Measurements from ENCODE around the gene SLC35F4. TPM values are rescaled to one million over a fixed set of nuclear protein-coding genes. Genes with fewer than 3 reads are reported as not detected.

SLC35F4 gene
- total and polyA plus RNA-seq, 2 donors (not counting 3 experiments of a cell fraction or from before 2014, with no cell fraction given) = not detected

GRCh38 chr14:57656853-57657252 is 209.0 kb downstream of the SLC35F4 start:
- Histone ChIP-seq H3K79me2 (ENCODE audit: control insufficient read depth, insufficient read depth, low read length) (no peaks in the 10 kb centered on the region), H4K20me1 (replicated peaks; ENCODE audit: control insufficient read depth, extremely low read depth, insufficient read depth, low read length) (no peaks in the 10 kb centered on the region), H3K9ac (replicated peaks; ENCODE audit: extremely low read depth, insufficient read depth, low read length) (no peak overlapping the region), H3K36me3 (ENCODE audit: control insufficient read depth in 2 of 2, extremely low read depth in 1 of 2, insufficient read depth in 2 of 2, low read length in 2 of 2) (no peaks in the 10 kb centered on the region), H3K4me1 (ENCODE audit: control insufficient read depth, extremely low read depth, insufficient read depth, low read length) (no peaks in the 10 kb centered on the region), H3K4me3 (replicated peaks in 1 of 3; ENCODE audit: insufficient read depth in 1 of 3, low read depth in 1 of 3, low read length in 3 of 3) (no peak overlapping the region), H3K27ac (ENCODE audit: insufficient read depth, low read depth, low read length) (no peak overlapping the region), H2AFZ (ENCODE audit: low read depth, low read length) (no peak overlapping the region), H3K27me3 (ENCODE audit: control insufficient read depth in 2 of 2, insufficient read depth in 2 of 2, low read length in 2 of 2) (no peaks in the 10 kb centered on the region), H3K4me2 (ENCODE audit: insufficient read depth, low read length) (no peak overlapping the region), H3K9me1 (replicated peaks; ENCODE audit: control insufficient read depth, extremely low read depth, insufficient read depth, low read length) (no peaks in the 10 kb centered on the region), H3K9me3 (replicated peaks; ENCODE audit: control insufficient read depth, insufficient read depth, low read length) (no peaks in the 10 kb centered on the region)
- no peak for TF ChIP-seq MAX (IDR thresholded peaks at IDR 0.05; ENCODE audit: insufficient read depth, insufficient read length)
- TF ChIP-seq MYC (IDR thresholded peaks at IDR 0.05; ENCODE audit: low read depth, low read length) = no peak
- TF ChIP-seq POLR2AphosphoS5 (IDR thresholded peaks at IDR 0.05; ENCODE audit: insufficient read depth, low read depth, low read length) = no peak
- no peak for TF ChIP-seq FOS (IDR thresholded peaks at IDR 0.05; ENCODE audit: borderline replicate concordance, insufficient read depth, low read length)
- no peak for TF ChIP-seq POLR2A (IDR thresholded peaks at IDR 0.05; ENCODE audit: low read depth, low read length)
- TF ChIP-seq GATA2 (IDR thresholded peaks at IDR 0.05; ENCODE audit: insufficient read depth, insufficient read length, low read depth, low read length) = no peak
- TF ChIP-seq EZH2 (IDR thresholded peaks at IDR 0.05; ENCODE audit: borderline replicate concordance, low read depth, low read length, severe bottlenecking) = no peak
- TF ChIP-seq, protein P1, sequence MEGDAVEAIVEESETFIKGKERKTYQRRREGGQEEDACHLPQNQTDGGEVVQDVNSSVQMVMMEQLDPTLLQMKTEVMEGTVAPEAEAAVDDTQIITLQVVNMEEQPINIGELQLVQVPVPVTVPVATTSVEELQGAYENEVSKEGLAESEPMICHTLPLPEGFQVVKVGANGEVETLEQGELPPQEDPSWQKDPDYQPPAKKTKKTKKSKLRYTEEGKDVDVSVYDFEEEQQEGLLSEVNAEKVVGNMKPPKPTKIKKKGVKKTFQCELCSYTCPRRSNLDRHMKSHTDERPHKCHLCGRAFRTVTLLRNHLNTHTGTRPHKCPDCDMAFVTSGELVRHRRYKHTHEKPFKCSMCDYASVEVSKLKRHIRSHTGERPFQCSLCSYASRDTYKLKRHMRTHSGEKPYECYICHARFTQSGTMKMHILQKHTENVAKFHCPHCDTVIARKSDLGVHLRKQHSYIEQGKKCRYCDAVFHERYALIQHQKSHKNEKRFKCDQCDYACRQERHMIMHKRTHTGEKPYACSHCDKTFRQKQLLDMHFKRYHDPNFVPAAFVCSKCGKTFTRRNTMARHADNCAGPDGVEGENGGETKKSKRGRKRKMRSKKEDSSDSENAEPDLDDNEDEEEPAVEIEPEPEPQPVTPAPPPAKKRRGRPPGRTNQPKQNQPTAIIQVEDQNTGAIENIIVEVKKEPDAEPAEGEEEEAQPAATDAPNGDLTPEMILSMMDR (IDR thresholded peaks at IDR 0.05; ENCODE audit: extremely low read depth in 1 of 2, insufficient read depth in 1 of 2, low read depth in 1 of 2, low read length in 2 of 2) = no peak
- TF ChIP-seq JUN (IDR thresholded peaks at IDR 0.05; ENCODE audit: borderline replicate concordance, insufficient read depth, insufficient read length, low read depth) = no peak
- no TSS peak for BruUV-seq (replicated peaks)
- no peak for FAIRE-seq
- ChIA-PET POLR2A (no interaction called here), CTCF (no interaction called here)
- dilution Hi-C loops (cut with MboI; ENCODE audit: extremely low pct_ligation_motif_present, low sequenced_read_pairs) = no loop called here
- intact Hi-C loops (cut with micrococcal nuclease) = no loop called here
- DNase-seq (ENCODE audit: low read depth, low spot score) = no peak

Measured in endothelial cell of umbilical vein (primary cell).